Lung microvascular endothelial cell (primary cell): ENCODE data around the gene NMNAT3. TPM values are rescaled to one million over a fixed set of nuclear protein-coding genes. Genes with fewer than 3 reads are reported as not detected.
A peak's percentile ranks its signal among the peaks of the same experiment; 100 is the strongest.
"Not testable (repeated sequence)": the region's sequence is repeated elsewhere in the genome, so short reads cannot be mapped to it uniquely, and the experiment has no call there.

Source experiments
- DNase-seq, 2 donors: peaks; one replicate each; pipeline versions ENCODE4 v3.0.0 to v3.0.0-alpha.2; 2010; ENCODE audit warnings: low read depth in 2 of 2
- total RNA-seq: library from RNA; depleted of rRNA; stranded (reverse); fragments of >200 nt; gene quantifications from 2 replicates; pipeline ENCODE4 v1.2.1, GENCODE V29; 2014

NMNAT3 gene
- total RNA-seq, 1 donor from 2014 or later: 1.6 TPM

GRCh38 chr3:139583651-139584050, 94.1 kb downstream of the NMNAT3 start:
- DNase-seq: not testable (repeated sequence)

- no peak for DNase-seq
Observed at GRCh38 chr3:139578783-139579182, 99.0 kb downstream of the NMNAT3 start.

GRCh38 chr3:139577909-139578308, 99.9 kb downstream of the NMNAT3 start:
- DNase-seq: no peak

- DNase-seq: no peak
Observed at GRCh38 chr3:139577346-139577745, 100.4 kb downstream of the NMNAT3 start.

- peak in 1 of 2 donors; percentile 10 for DNase-seq
Observed at GRCh38 chr3:139574026-139574947, 103.5 kb downstream of the NMNAT3 start.

- DNase-seq: peak; percentile 44 to 51
Observed at GRCh38 chr3:139572847-139573672, 104.7 kb downstream of the NMNAT3 start.

GRCh38 chr3:139571711-139572110, 106.1 kb downstream of the NMNAT3 start:
- no peak for DNase-seq

- DNase-seq: peak in 1 of 2 donors; percentile 13
Observed at GRCh38 chr3:139564294-139564861, 113.4 kb downstream of the NMNAT3 start.

- peak; percentile 15 to 76 for DNase-seq
Observed at GRCh38 chr3:139561959-139562676, 115.7 kb downstream of the NMNAT3 start.

- no peak for DNase-seq
Observed at GRCh38 chr3:139561255-139561817, 116.4 kb downstream of the NMNAT3 start.

GRCh38 chr3:139560411-139560810, 117.4 kb downstream of the NMNAT3 start:
- DNase-seq: no peak

GRCh38 chr3:139559541-139559940, 118.2 kb downstream of the NMNAT3 start:
- no peak for DNase-seq

- no peak for DNase-seq
Observed at GRCh38 chr3:139558351-139559266, 119.2 kb downstream of the NMNAT3 start.

- no peak for DNase-seq
Observed at GRCh38 chr3:139557041-139557440, 120.7 kb downstream of the NMNAT3 start.

- no peak for DNase-seq
Observed at GRCh38 chr3:139555249-139555648, 122.5 kb downstream of the NMNAT3 start.

GRCh38 chr3:139554628-139555027, 123.1 kb downstream of the NMNAT3 start:
- DNase-seq: no peak

GRCh38 chr3:139552632-139553365, 125.0 kb downstream of the NMNAT3 start:
- no peak for DNase-seq

- DNase-seq: no peak
Observed at GRCh38 chr3:139548801-139549200, 129.0 kb downstream of the NMNAT3 start.

- no peak for DNase-seq
Observed at GRCh38 chr3:139547666-139548065, 130.1 kb downstream of the NMNAT3 start.
